ENCODE data around the gene SLC43A3.

DNA sequence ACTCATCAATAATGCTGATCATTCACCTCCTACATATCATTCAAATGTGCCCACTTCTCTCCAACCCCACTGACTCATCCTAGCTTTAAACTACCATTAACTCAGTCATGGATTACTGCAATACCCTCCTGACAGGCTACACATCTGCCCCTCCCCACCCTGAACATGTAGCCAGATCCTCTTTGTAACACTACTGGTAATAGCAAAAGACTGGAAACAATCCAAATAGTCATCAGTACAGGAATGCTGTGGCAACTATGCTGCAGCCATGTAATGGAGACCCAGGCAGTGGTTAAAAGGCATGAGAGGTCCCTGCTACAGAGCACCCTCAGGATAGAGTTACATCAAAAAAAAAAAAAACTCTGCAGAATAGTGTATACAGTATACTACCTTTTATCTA lies 16.6 kb downstream of the SLC43A3 start:
- TF ChIP-seq, protein P1, sequence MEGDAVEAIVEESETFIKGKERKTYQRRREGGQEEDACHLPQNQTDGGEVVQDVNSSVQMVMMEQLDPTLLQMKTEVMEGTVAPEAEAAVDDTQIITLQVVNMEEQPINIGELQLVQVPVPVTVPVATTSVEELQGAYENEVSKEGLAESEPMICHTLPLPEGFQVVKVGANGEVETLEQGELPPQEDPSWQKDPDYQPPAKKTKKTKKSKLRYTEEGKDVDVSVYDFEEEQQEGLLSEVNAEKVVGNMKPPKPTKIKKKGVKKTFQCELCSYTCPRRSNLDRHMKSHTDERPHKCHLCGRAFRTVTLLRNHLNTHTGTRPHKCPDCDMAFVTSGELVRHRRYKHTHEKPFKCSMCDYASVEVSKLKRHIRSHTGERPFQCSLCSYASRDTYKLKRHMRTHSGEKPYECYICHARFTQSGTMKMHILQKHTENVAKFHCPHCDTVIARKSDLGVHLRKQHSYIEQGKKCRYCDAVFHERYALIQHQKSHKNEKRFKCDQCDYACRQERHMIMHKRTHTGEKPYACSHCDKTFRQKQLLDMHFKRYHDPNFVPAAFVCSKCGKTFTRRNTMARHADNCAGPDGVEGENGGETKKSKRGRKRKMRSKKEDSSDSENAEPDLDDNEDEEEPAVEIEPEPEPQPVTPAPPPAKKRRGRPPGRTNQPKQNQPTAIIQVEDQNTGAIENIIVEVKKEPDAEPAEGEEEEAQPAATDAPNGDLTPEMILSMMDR (IDR thresholded peaks at IDR 0.05; ENCODE audit: low read depth, low read length) = no peak
- TF ChIP-seq EZH2phosphoT487 (IDR thresholded peaks at IDR 0.05; ENCODE audit: low read depth) = no peak

Measured in OCI-LY3 (cell line).